ENCODE results near the gene FOXQ1.

DNA sequence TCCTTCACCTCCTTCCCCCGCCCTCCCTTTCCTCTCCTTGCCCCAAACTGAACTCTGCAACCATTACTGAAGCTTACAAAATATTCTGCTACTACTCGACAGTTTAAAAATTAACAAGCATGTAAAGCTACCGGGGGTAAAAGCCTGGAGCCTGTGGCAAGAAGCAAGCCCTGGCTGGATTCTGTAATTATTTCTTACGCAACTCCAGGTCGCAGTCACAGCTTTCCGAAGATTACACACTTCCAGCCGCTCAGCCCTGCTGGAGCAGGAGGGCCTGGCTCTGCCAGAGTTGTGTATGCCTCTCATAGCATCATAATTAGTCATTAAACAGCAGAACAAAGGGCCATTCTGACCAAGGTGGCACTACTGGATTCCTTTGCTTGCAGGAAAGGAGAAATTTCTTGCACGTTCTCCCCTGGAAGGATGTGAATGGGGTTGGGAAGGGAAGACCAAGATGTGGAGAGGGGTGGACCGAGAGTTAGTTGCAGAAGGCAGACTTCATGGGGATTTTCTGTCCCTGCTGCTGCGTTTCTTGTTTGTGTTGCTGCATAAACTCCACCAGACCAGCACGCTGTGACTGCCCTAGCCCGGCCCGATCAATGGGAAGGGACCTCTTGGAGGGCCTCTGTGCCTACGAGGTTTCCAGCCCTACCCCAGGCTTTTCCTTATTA, 23.6 kb downstream of the FOXQ1 start:
- TF ChIP-seq, protein P1, sequence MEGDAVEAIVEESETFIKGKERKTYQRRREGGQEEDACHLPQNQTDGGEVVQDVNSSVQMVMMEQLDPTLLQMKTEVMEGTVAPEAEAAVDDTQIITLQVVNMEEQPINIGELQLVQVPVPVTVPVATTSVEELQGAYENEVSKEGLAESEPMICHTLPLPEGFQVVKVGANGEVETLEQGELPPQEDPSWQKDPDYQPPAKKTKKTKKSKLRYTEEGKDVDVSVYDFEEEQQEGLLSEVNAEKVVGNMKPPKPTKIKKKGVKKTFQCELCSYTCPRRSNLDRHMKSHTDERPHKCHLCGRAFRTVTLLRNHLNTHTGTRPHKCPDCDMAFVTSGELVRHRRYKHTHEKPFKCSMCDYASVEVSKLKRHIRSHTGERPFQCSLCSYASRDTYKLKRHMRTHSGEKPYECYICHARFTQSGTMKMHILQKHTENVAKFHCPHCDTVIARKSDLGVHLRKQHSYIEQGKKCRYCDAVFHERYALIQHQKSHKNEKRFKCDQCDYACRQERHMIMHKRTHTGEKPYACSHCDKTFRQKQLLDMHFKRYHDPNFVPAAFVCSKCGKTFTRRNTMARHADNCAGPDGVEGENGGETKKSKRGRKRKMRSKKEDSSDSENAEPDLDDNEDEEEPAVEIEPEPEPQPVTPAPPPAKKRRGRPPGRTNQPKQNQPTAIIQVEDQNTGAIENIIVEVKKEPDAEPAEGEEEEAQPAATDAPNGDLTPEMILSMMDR (IDR thresholded peaks at IDR 0.05): no peak
- TF ChIP-seq POLR2A (IDR thresholded peaks at IDR 0.05): no peak
